PC-9 (cell line): Measurements from ENCODE around the gene PDK2. TPM values are rescaled to one million over a fixed set of nuclear protein-coding genes. Genes with fewer than 3 reads are reported as not detected.

Experiments used
- BruUV-seq: library from RNA; stranded (reverse); fragments of 400-500 nt; replicated peaks from 2 replicates; lab custom pipeline; 2021; lab: Mats Ljungman, UMichigan
- CTCF ChIA-PET: fragments of 300-600 bp; sonication (Branson Sonifier 250); formaldehyde crosslinking; loops from one replicate; lab custom pipeline; 2022; ENCODE audit warnings: antibody characterized with exemption; lab: Charles Lee
- POLR2A ChIA-PET: fragments of 300-600 bp; sonication (Branson Sonifier 250); formaldehyde crosslinking; loops from one replicate; lab custom pipeline; 2022; ENCODE audit warnings: antibody characterized with exemption; ENCODE audit not compliant: unreplicated experiment; lab: Charles Lee
- DNase-seq, 2 experiments: peaks; one replicate each; pipeline versions ENCODE4 v3.0.0 to v3.0.0-alpha.2; 2015 to 2022; ENCODE audit warnings: mixed read lengths in 1 of 2
- H2AFZ ChIP-seq: fragments of 200-600 bp; sonication (generic); 2 replicates; pipeline ENCODE4 v1.8.1; 2017; ENCODE audit warnings: antibody characterized with exemption
- H3F3A ChIP-seq: fragments of 200-600 bp; sonication (generic); 2 replicates; pipeline ENCODE4 v1.8.1; 2017; ENCODE audit warnings: antibody characterized with exemption, mild to moderate bottlenecking, low read depth; ENCODE audit not compliant: insufficient read depth
- H3K27ac ChIP-seq: fragments of 200-600 bp; sonication (generic); 2 replicates; pipeline ENCODE4 v1.6.1; 2016; ENCODE audit warnings: mixed run types
- H3K27me3 ChIP-seq: fragments of 200-600 bp; sonication (generic); 2 replicates; pipeline ENCODE4 v1.6.1; 2016; ENCODE audit warnings: low read depth, mixed run types; ENCODE audit not compliant: insufficient read depth
- H3K36me3 ChIP-seq: fragments of 200-600 bp; sonication (generic); 2 replicates; pipeline ENCODE4 v1.6.1; 2016; ENCODE audit warnings: low read depth, mixed run types
- H3K4me1 ChIP-seq: fragments of 200-600 bp; sonication (generic); replicated peaks from 2 replicates; pipeline ENCODE4 v1.6.1; 2016; ENCODE audit warnings: mixed run types; ENCODE audit not compliant: insufficient read depth
- H3K4me2 ChIP-seq: fragments of 200-600 bp; sonication (generic); 2 replicates; pipeline ENCODE4 v1.6.1; 2017; ENCODE audit warnings: mixed run types
- H3K4me3 ChIP-seq: fragments of 200-600 bp; sonication (generic); 2 replicates; pipeline ENCODE4 v1.6.1; 2016; ENCODE audit warnings: mixed run types
- H3K79me2 ChIP-seq: fragments of 200-600 bp; sonication (generic); 2 replicates; pipeline ENCODE4 v1.6.1; 2017; ENCODE audit warnings: low read depth, mixed run types
- H3K9me2 ChIP-seq: fragments of 200-600 bp; sonication (generic); 2 replicates; pipeline ENCODE4 v1.8.1; 2017; ENCODE audit warnings: mild to moderate bottlenecking; ENCODE audit not compliant: insufficient read depth
- H3K9me3 ChIP-seq: fragments of 200-600 bp; sonication (generic); 2 replicates; pipeline ENCODE4 v1.8.1; 2016; ENCODE audit warnings: low read depth; ENCODE audit not compliant: insufficient read depth
- H4K20me1 ChIP-seq: fragments of 200-600 bp; sonication (generic); 2 replicates; pipeline ENCODE4 v1.8.1; 2017; ENCODE audit not compliant: insufficient read depth
- EZH2 ChIP-seq: fragments of 200-600 bp; sonication (generic); IDR thresholded peaks from 2 replicates; pipeline ENCODE4 v1.8.0; 2017; ENCODE audit warnings: antibody characterized with exemption, low read depth
- intact Hi-C: fragments of 100-400 bp; cut with micrococcal nuclease; formaldehyde crosslinking; loops from one replicate; pipeline ENCODE4 v1.10.0; 2022; ENCODE audit not compliant: unreplicated experiment
- total RNA-seq: library from RNA; stranded (reverse); gene quantifications from 2 replicates; pipeline ENCODE4 v1.2.3, GENCODE V29; 2021
- TF ChIP-seq, protein P1 (sequence below): fragments of 200-600 bp; sonication (generic); conservative IDR thresholded peaks from 2 replicates; pipeline ENCODE4 v1.6.1; 2017; ENCODE audit warnings: mixed run types, antibody characterized with exemption, mild to moderate bottlenecking, moderate library complexity

The PDK2 gene
- total RNA-seq, 1 experiment from 2014 or later: 58.7 TPM

DNA sequence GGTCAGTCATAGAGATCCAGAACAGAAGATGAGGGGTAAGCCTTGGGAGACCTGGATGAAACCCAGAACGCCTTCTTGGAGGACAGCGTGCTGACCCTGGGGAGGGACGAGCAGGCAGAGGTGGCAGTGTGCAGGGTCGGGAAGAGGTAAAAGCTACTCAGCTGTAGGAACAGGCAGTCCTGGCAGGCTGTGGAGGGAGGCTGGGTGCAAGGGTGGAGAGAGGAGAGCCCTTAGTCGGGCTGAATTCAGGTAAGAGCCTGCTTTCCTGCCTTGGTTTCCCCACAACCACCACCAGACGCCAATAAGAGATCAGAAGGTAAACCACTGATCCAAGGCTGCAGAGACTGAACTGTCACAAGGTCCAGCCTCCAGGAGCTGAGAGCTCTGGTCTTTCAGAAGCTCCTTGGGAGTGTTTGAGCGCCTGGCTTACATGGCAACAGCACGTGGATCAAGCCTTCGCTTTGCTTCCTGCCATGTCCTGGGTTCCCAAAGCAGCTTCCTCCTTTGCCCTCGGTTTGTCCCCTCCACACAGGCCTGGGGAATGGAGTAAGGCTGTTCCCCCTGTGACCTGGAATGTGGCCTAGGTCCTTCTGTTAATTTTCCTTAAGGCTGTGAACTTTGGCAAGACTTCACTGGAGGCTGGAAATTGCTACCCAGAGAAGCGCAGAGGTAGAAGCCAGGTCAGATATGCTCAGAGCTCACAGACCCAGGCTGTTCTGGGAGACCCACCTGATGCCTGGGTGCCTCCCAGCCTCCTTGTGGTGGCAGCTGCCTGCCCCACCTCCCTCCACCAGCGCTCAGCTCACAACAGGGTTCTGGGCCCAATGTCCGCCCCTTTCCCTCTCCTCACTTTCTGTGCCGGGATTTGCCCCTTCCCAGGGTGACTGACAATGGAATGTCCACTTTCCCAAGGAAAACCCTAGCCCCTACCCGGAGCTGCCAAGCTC lies 3.9 kb upstream of the PDK2 start:
- Histone ChIP-seq H3K27me3 (no peaks in the 10 kb centered on the region), H2AFZ (no peak overlapping the region), H4K20me1 (peaks cover 51% of the 10 kb centered on the region), H3K9me3 (no peaks in the 10 kb centered on the region), H3K4me1 (peaks cover 14% of the 10 kb centered on the region), H3F3A (peaks cover 79% of the 10 kb centered on the region), H3K27ac (0 out of 2 replicates have a peak overlapping the region, but pooled peaks have one; percentile 7), H3K4me2 (no peak overlapping the region), H3K79me2 (peaks cover 6% of the 10 kb centered on the region; the same call in 1 of the 2 replicates), H3K4me3 (no peak overlapping the region), H3K9me2 (no peaks in the 10 kb centered on the region), H3K36me3 (peaks cover 24% of the 10 kb centered on the region)
- CTCF ChIA-PET: no interaction called here
- POLR2A ChIA-PET: interaction anchor here (0.6 kb wide), 1 partner anchor 112 kb away, joined by 10 read pairs; no protein-coding TSS in a partner anchor
- TF ChIP-seq, protein P1, sequence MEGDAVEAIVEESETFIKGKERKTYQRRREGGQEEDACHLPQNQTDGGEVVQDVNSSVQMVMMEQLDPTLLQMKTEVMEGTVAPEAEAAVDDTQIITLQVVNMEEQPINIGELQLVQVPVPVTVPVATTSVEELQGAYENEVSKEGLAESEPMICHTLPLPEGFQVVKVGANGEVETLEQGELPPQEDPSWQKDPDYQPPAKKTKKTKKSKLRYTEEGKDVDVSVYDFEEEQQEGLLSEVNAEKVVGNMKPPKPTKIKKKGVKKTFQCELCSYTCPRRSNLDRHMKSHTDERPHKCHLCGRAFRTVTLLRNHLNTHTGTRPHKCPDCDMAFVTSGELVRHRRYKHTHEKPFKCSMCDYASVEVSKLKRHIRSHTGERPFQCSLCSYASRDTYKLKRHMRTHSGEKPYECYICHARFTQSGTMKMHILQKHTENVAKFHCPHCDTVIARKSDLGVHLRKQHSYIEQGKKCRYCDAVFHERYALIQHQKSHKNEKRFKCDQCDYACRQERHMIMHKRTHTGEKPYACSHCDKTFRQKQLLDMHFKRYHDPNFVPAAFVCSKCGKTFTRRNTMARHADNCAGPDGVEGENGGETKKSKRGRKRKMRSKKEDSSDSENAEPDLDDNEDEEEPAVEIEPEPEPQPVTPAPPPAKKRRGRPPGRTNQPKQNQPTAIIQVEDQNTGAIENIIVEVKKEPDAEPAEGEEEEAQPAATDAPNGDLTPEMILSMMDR: no peak
- TF ChIP-seq EZH2: no peak
- BruUV-seq: no TSS peak
- DNase-seq: no peak
- intact Hi-C loops: loop anchor here (10.0 kb wide), 1 partner anchor 384 kb away; the partner anchor contains the start of gene RSAD1

DNA sequence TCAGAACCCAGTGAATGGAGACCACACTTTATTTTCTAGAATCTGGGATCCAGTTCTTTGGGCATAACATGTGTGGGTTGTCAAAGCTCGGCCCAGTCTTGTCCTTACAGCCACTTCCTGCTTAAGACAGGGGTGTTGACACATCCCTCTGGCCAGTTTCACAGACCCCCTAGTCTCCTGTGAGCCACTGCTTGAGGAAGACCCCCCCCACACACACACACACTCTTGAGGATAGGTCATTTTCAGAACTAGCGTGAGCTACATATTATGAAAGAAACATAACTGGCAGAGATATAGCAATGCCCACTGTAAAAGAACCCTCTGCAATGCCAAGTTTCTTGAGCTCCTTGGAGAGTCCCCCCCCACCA lies 3.2 kb upstream of the PDK2 start:
- ChIA-PET POLR2A (interaction anchor here (0.6 to 0.7 kb wide), 2 partner anchors 113 to 1260 kb away, joined by 10 read pairs; no protein-coding TSS in a partner anchor), CTCF (interaction anchor here (0.6 to 0.7 kb wide), 3 partner anchors 16 to 360 kb away, joined by 4 to 10 read pairs (median 9); no protein-coding TSS in a partner anchor)
- intact Hi-C loops: loop anchor here (10.0 kb wide), 1 partner anchor 383 kb away; the partner anchor contains the start of gene RSAD1
- TF ChIP-seq EZH2: no peak
- TF ChIP-seq, protein P1: no peak
- DNase-seq: no peak
- H3K9me2 ChIP-seq: no peaks in the 10 kb centered on the region
- no peak overlapping the region for H3K4me3 ChIP-seq
- H3K79me2 ChIP-seq: peaks cover 6% of the 10 kb centered on the region; the same call in 1 of the 2 replicates
- H3F3A ChIP-seq: peaks cover 73% of the 10 kb centered on the region
- H3K27me3 ChIP-seq: no peaks in the 10 kb centered on the region
- BruUV-seq: no TSS peak
- H3K36me3 ChIP-seq: peaks cover 24% of the 10 kb centered on the region
- peaks cover 45% of the 10 kb centered on the region for H4K20me1 ChIP-seq
- H3K4me2 ChIP-seq: no peak overlapping the region
- peaks cover 14% of the 10 kb centered on the region for H3K4me1 ChIP-seq
- H3K27ac ChIP-seq: 0 out of 2 replicates have a peak overlapping the region, but pooled peaks have one; percentile 7
- no peaks in the 10 kb centered on the region for H3K9me3 ChIP-seq
- H2AFZ ChIP-seq: no peak overlapping the region

DNA sequence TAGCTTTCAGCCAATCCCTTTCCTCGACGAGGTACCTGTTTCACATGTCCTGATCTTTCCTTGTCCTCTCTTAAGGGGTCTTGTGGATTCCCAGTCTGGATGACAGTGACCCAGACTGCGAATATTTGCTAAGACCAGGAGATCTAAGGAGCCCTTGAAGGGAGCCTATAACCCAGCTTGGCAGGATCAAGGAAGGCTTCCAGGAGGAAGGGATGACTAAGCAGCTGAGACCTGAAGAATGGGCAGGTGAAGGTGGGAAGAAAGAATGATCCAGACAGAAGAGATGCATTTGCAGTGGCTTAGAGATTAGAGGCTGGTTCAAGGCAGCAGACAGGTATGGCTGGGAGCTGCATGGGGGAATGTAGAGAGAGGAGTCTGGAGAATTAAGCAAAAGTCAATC lies 1.9 kb upstream of the PDK2 start:
- no peaks in the 10 kb centered on the region for H3K9me3 ChIP-seq
- no peak overlapping the region for H3K4me2 ChIP-seq
- intact Hi-C loops: loop anchor here (10.0 kb wide), 1 partner anchor 382 kb away; the partner anchor contains the start of gene RSAD1
- H3K79me2 ChIP-seq: peaks cover 6% of the 10 kb centered on the region; the same call in 1 of the 2 replicates
- H3K9me2 ChIP-seq: no peaks in the 10 kb centered on the region
- POLR2A ChIA-PET: no interaction called here
- peaks cover 63% of the 10 kb centered on the region for H3F3A ChIP-seq
- peaks cover 31% of the 10 kb centered on the region for H4K20me1 ChIP-seq
- CTCF ChIA-PET: interaction anchor here (0.9 to 1.6 kb wide), 2 partner anchors 15 to 33 kb away, joined by 5 to 9 read pairs; no protein-coding TSS in a partner anchor
- BruUV-seq: no TSS peak
- H3K27me3 ChIP-seq: no peaks in the 10 kb centered on the region
- peak overlapping the region; percentile 12 for H3K27ac ChIP-seq
- H3K36me3 ChIP-seq: peaks cover 19% of the 10 kb centered on the region
- peaks cover 14% of the 10 kb centered on the region for H3K4me1 ChIP-seq
- peak in 1 of 2 experiments; percentile 37 for DNase-seq
- no peak for TF ChIP-seq EZH2
- TF ChIP-seq, protein P1: no peak
- no peak overlapping the region for H2AFZ ChIP-seq
- H3K4me3 ChIP-seq: no peak overlapping the region
